Panc1 (cell line): ENCODE measurements around the gene SLC16A5. TPM values are rescaled to one million over a fixed set of nuclear protein-coding genes. Genes with fewer than 3 reads are reported as not detected.

Source experiments
- ATAC-seq: fragments of 200-7000 bp; cut with Tn5 transposase; 2 replicates; pipeline ENCODE4 v1.9.1; 2020; ENCODE audit warnings: mild to moderate bottlenecking, moderate library complexity
- BruUV-seq: library from RNA; stranded (reverse); fragments of 400-500 nt; replicated peaks from 2 replicates; lab custom pipeline; 2021; lab: Mats Ljungman, UMichigan
- CTCF ChIA-PET: fragments of 300-600 bp; sonication (Branson Sonifier 250); formaldehyde crosslinking; loops from one replicate; lab custom pipeline; 2022; ENCODE audit warnings: antibody characterized with exemption; lab: Charles Lee
- POLR2A ChIA-PET: fragments of 300-600 bp; sonication (Branson Sonifier 250); formaldehyde crosslinking; loops from one replicate; lab custom pipeline; 2022; ENCODE audit warnings: antibody characterized with exemption; lab: Charles Lee
- DNase-seq: peaks from one replicate; pipeline ENCODE4 v3.0.0-alpha.2; 2010; ENCODE audit warnings: low read depth, low spot score
- H3K27ac ChIP-seq: 2 replicates; pipeline ENCODE4 v1.5.1; 2011; ENCODE audit warnings: mild to moderate bottlenecking, low read length, inconsistent platforms
- H3K27me3 ChIP-seq: fragments of 200-500 bp; sonication (Bioruptor generic); 2 replicates; pipeline ENCODE4 v1.6.0; 2014; ENCODE audit warnings: low read length, inconsistent platforms; ENCODE audit not compliant: control insufficient read depth, insufficient read depth
- H3K36me3 ChIP-seq: fragments of 200-500 bp; sonication (Bioruptor generic); 2 replicates; pipeline ENCODE4 v1.5.1; 2014; ENCODE audit warnings: inconsistent platforms, mild to moderate bottlenecking, low read length, moderate library complexity; ENCODE audit not compliant: control insufficient read depth, insufficient read depth
- H3K4me1 ChIP-seq: 2 replicates; pipeline ENCODE4 v1.5.1; 2011; ENCODE audit warnings: inconsistent platforms, mild to moderate bottlenecking, low read length, moderate library complexity; ENCODE audit not compliant: control insufficient read depth, insufficient read depth
- H3K4me3 ChIP-seq, 2 experiments: 2 replicates each; pipeline ENCODE4 v1.5.1; 2011 to 2012; ENCODE audit warnings: low read depth in 2 of 2, low read length in 2 of 2, mild to moderate bottlenecking in 2 of 2, inconsistent platforms in 1 of 2, moderate library complexity in 1 of 2
- H3K9me3 ChIP-seq: fragments of 200-500 bp; sonication (Bioruptor generic); 2 replicates; pipeline ENCODE4 v1.5.1; 2014; ENCODE audit warnings: low read depth, mild to moderate bottlenecking, inconsistent platforms, low read length, moderate library complexity; ENCODE audit not compliant: control insufficient read depth, insufficient read depth
- CTCF ChIP-seq: fragments of 450-650 bp; IDR thresholded peaks from 2 replicates; pipeline ENCODE4 v1.5.1; 2017; ENCODE audit warnings: mild to moderate bottlenecking
- POLR2AphosphoS5 ChIP-seq: IDR thresholded peaks from 2 replicates; pipeline ENCODE4 v1.6.1; 2012; ENCODE audit warnings: mild to moderate bottlenecking, low read depth, low read length, moderate library complexity
- REST ChIP-seq, 2 experiments: IDR thresholded peaks; 2 replicates each; pipeline ENCODE4 v1.6.1; 2011 to 2012; ENCODE audit warnings: low read depth in 2 of 2, control low read depth in 1 of 2, low read length in 1 of 2, mild to moderate bottlenecking in 1 of 2, moderate library complexity in 1 of 2; ENCODE audit not compliant: insufficient read depth in 1 of 2
- SIN3A ChIP-seq: IDR thresholded peaks from 2 replicates; pipeline ENCODE4 v1.6.1; 2012; ENCODE audit warnings: low read depth, mild to moderate bottlenecking, low read length, moderate library complexity, borderline replicate concordance; ENCODE audit not compliant: insufficient read depth
- TCF7L2 ChIP-seq: IDR thresholded peaks from 2 replicates; pipeline ENCODE4 v1.6.1; 2011; ENCODE audit warnings: mild to moderate bottlenecking, low read depth, low read length, inconsistent platforms
- in situ Hi-C: cut with HindIII; loops from 2 replicates; pipeline ENCODE4 v1.10.0; 2016; ENCODE audit warnings: low sequenced_read_pairs, low pct_unique_long_range_greater_than_20kb
- intact Hi-C: fragments of 100-400 bp; cut with micrococcal nuclease; formaldehyde crosslinking; loops from one replicate; pipeline ENCODE4 v1.10.0; 2022; ENCODE audit not compliant: unreplicated experiment
- total RNA-seq: library from RNA; stranded (reverse); gene quantifications from one replicate; pipeline ENCODE4 v1.2.1, GENCODE V29; 2021; ENCODE audit not compliant: unreplicated experiment

SLC16A5 gene
- total RNA-seq, 1 experiment from 2014 or later, result 46.6 TPM

GRCh38 chr17:75096082-75096625, 8.4 kb downstream of the SLC16A5 start:
- DNase-seq, result peak; percentile 80
- peak; percentile 53; the same call in 1 of the 2 replicates for TF ChIP-seq POLR2AphosphoS5
- TF ChIP-seq CTCF, result no peak
- Histone ChIP-seq H3K4me1 (peaks cover 35% of the 10 kb centered on the region), H3K27me3 (no peaks in the 10 kb centered on the region), H3K36me3 (peaks cover 2% of the 10 kb centered on the region; the same call in 1 of the 2 replicates), H3K27ac (peak overlapping the region; percentile 30; the same call in 1 of the 2 replicates), H3K9me3 (no peaks in the 10 kb centered on the region), H3K4me3 (no peak overlapping the region)
- intact Hi-C loops, result no loop called here
- ChIA-PET CTCF (no interaction called here), POLR2A (no interaction called here)
- peak; percentile 73 for ATAC-seq
- in situ Hi-C loops, result no loop called here
- BruUV-seq, result no TSS peak

GRCh38 chr17:75097865-75098264, 10.1 kb downstream of the SLC16A5 start:
- in situ Hi-C loops, result no loop called here
- intact Hi-C loops, result no loop called here
- H3K27ac ChIP-seq, result no peak overlapping the region
- TF ChIP-seq SIN3A, result no peak
- TF ChIP-seq POLR2AphosphoS5, result no peak
- TF ChIP-seq TCF7L2, result no peak
- H3K4me1 ChIP-seq, result peaks cover 19% of the 10 kb centered on the region
- no TSS peak for BruUV-seq
- no peak overlapping the region for H3K4me3 ChIP-seq
- DNase-seq (no peak), ATAC-seq (no peak)
- POLR2A ChIA-PET, result no interaction called here
- CTCF ChIA-PET, result no interaction called here
- H3K9me3 ChIP-seq, result no peaks in the 10 kb centered on the region
- H3K36me3 ChIP-seq, result peaks cover 2% of the 10 kb centered on the region; the same call in 1 of the 2 replicates
- no peaks in the 10 kb centered on the region for H3K27me3 ChIP-seq

- peaks cover 14% of the 10 kb centered on the region for H3K4me1 ChIP-seq
- H3K36me3 ChIP-seq, result peaks cover 2% of the 10 kb centered on the region; the same call in 1 of the 2 replicates
- in situ Hi-C loops, result no loop called here
- no peak for DNase-seq
- no peak overlapping the region for H3K4me3 ChIP-seq
- no peaks in the 10 kb centered on the region for H3K9me3 ChIP-seq
- no peak overlapping the region for H3K27ac ChIP-seq
- POLR2A ChIA-PET, result no interaction called here
- H3K27me3 ChIP-seq, result no peaks in the 10 kb centered on the region
- no peak for ATAC-seq
- CTCF ChIA-PET, result no interaction called here
- intact Hi-C loops, result no loop called here
- TF ChIP-seq POLR2AphosphoS5 (no peak), SIN3A (no peak), TCF7L2 (no peak), CTCF (no peak), REST (IDR thresholded peaks at IDR 0.05; ENCODE audit: insufficient read depth in 1 of 2, low read depth in 2 of 2, low read length in 1 of 2) (no peak)
- BruUV-seq, result TSS peak; percentile 67
Measured at GRCh38 chr17:75098861-75099260, 11.1 kb downstream of the SLC16A5 start.
